Measurements from ENCODE around the gene IGFL4.

GRCh38 chr19:46035546-46035945, 5.3 kb downstream of the IGFL4 start:
- TF ChIP-seq JUND (IDR thresholded peaks at IDR 0.05; ENCODE audit: borderline replicate concordance, low read depth, low read length), result no peak
- no peak for TF ChIP-seq JUND (tag; IDR thresholded peaks at IDR 0.05; ENCODE audit: borderline replicate concordance, low read depth, low read length)
- TF ChIP-seq KDM1A (IDR thresholded peaks at IDR 0.05), result no peak
- TF ChIP-seq CTCF (IDR thresholded peaks at IDR 0.05 in 2 of 3, conservative IDR thresholded peaks at IDR 0.05 in 1 of 3; ENCODE audit: insufficient read depth in 2 of 3, low read depth in 1 of 3, low read length in 3 of 3), result no peak
- no peak for TF ChIP-seq CBX5 (IDR thresholded peaks at IDR 0.05; ENCODE audit: borderline replicate concordance, low read depth)
- no peak for TF ChIP-seq POLR2AphosphoS5 (IDR thresholded peaks at IDR 0.05; ENCODE audit: control insufficient read depth, insufficient read depth, low read depth, low read length)
- no peak for TF ChIP-seq TARDBP (IDR thresholded peaks at IDR 0.05)
